BLaER1 (cell line): ENCODE results near the gene CACNG8.

Experiments used
- H3K27ac ChIP-seq: shearing (Covaris generic); formaldehyde crosslinking; 2 replicates; pipeline ENCODE4 v1.8.1; 2022
- H3K27me3 ChIP-seq: shearing (Covaris generic); formaldehyde crosslinking; 2 replicates; pipeline ENCODE4 v1.8.1; 2022
- H3K36me3 ChIP-seq: shearing (Covaris generic); formaldehyde crosslinking; 2 replicates; pipeline ENCODE4 v1.8.1; 2022
- H3K4me1 ChIP-seq: shearing (Covaris generic); formaldehyde crosslinking; 2 replicates; pipeline ENCODE4 v1.8.1; 2022
- H3K4me2 ChIP-seq: shearing (Covaris generic); formaldehyde crosslinking; 2 replicates; pipeline ENCODE4 v1.8.1; 2022
- H3K4me3 ChIP-seq: shearing (Covaris generic); formaldehyde crosslinking; 2 replicates; pipeline ENCODE4 v1.8.1; 2022
- H3K9ac ChIP-seq: shearing (Covaris generic); formaldehyde crosslinking; 2 replicates; pipeline ENCODE4 v1.8.1; 2022
- H3K9me3 ChIP-seq: shearing (Covaris generic); formaldehyde crosslinking; 2 replicates; pipeline ENCODE4 v1.8.1; 2022
- H4K20me1 ChIP-seq: shearing (Covaris generic); formaldehyde crosslinking; 2 replicates; pipeline ENCODE4 v1.8.1; 2022
- Cebpa-rat ChIP-seq: shearing (Covaris generic); IDR thresholded peaks from 2 replicates; pipeline ENCODE4 v1.8.1; 2022

CACNG8 gene

DNA sequence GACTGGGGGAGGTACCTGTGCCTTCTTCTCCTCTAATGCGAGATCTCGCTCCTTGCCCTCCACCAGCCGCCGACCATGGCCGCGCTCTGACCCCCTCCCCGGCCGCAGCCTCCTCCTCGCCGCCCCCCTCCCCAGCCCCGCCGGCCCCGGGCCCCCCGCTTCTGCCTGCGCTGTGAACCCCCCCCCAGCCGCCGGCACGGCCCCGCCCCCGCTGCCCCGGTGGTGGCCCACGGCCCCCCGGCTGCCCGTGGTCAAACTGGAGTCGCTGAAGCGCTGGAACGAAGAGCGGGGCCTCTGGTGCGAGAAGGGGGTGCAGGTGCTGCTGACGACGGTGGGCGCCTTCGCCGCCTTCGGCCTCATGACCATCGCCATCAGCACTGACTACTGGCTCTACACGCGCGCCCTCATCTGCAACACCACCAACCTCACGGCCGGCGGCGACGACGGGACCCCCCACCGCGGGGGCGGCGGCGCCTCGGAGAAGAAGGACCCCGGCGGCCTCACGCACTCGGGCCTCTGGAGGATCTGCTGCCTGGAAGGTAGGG, at the start of gene CACNG8:
Gene CACNG8 (plus strand): TSS at position 51 of the 545 bp plus-strand sequence.
- Histone ChIP-seq H3K4me3 (no peak within 1 kb of the TSS), H3K4me1 (peaks cover 34% of the 10 kb centered on the region), H3K9ac (no peak within 1 kb of the TSS), H3K27me3 (peaks cover 63% of the 10 kb centered on the region), H4K20me1 (no peaks in the 10 kb centered on the region; the same call in 1 of the 2 replicates), H3K9me3 (no peaks in the 10 kb centered on the region), H3K36me3 (no peaks in the 10 kb centered on the region), H3K4me2 (no peak within 1 kb of the TSS), H3K27ac (no peak within 1 kb of the TSS)
- TF ChIP-seq Cebpa-rat = no peak

DNA sequence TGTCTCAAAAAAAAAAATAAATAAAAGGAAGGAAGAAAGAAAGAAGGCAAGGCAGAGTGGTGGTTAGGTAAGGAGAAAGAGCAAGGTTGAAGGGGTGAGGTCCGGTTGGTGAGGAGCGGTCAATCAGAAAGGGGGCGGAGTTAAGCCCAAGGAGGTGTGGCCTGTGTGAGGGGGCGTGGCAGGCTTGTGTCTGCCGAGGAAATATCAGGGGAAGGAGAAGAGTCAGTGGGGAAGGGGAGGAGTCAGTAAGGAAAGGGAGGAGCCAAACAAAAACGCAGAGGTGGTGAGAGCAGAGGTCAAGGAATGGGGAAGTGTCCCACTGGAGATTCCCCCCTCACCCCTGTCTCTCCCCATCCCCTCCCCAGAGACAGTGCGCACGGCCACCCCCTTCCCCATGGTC, 47.7 kb upstream of the CACNG8 start:
- peaks cover 39% of the 10 kb centered on the region for H3K27me3 ChIP-seq
- TF ChIP-seq Cebpa-rat = no peak
- no peaks in the 10 kb centered on the region for H3K36me3 ChIP-seq
- no peak overlapping the region for H3K4me3 ChIP-seq
- no peak overlapping the region for H3K9ac ChIP-seq
- no peaks in the 10 kb centered on the region; the same call in 1 of the 2 replicates for H4K20me1 ChIP-seq
- no peaks in the 10 kb centered on the region for H3K4me1 ChIP-seq
- H3K27ac ChIP-seq = no peak overlapping the region
- H3K9me3 ChIP-seq = no peaks in the 10 kb centered on the region
- no peak overlapping the region for H3K4me2 ChIP-seq

DNA sequence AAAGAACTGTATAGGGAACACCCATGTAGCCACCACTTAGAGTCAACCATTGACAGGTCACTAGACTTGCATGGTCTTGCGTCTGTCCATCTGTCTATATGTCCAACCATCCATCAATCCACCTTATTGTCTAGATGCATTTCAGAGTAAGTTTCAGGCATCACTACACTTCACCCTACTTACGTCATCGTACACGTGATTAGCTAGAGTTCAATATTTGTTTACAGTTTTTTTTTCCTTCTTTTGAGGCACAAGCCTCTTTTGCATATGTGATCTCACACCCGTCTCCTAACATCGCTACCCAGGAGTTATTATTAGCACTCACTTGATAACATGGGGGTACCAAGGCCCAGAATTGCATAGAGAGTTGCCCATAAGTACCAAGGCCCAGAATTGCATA, 46.7 kb upstream of the CACNG8 start:
- Histone ChIP-seq H3K36me3 (no peaks in the 10 kb centered on the region), H3K4me3 (no peak overlapping the region)

DNA sequence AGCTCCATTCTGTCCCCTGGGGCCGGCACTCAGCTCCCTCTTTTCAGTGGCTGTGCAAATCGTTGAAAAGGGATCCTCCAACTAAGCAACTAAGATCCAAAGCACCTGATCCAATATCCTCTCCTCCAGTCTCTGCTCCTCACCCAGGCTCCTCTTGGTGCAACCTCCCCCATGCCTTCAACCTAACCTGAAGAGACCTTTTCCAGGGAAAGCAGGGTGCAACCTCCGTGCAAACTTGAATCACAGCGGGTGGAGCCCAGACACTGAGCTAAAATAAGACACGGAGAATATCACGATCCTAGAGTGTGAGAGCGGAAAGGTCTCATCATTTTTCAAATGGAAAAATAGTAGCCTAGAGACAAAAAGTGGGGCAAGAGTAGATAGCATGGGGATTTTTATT, 45.4 kb upstream of the CACNG8 start:
- Histone ChIP-seq H3K27ac (no peak overlapping the region), H3K36me3 (no peaks in the 10 kb centered on the region), H3K9me3 (peaks cover 9% of the 10 kb centered on the region; the same call in 1 of the 2 replicates), H3K4me2 (no peak overlapping the region), H4K20me1 (no peaks in the 10 kb centered on the region), H3K4me3 (no peak overlapping the region), H3K4me1 (no peaks in the 10 kb centered on the region), H3K9ac (no peak overlapping the region), H3K27me3 (peaks cover 15% of the 10 kb centered on the region)
- no peak for TF ChIP-seq Cebpa-rat

More for the DNA sequence above, 46.7 kb upstream of the CACNG8 start:
- H3K4me1 ChIP-seq = no peaks in the 10 kb centered on the region
- H3K9ac ChIP-seq = no peak overlapping the region
- no peak overlapping the region for H3K27ac ChIP-seq
- no peak overlapping the region for H3K4me2 ChIP-seq
- no peak for TF ChIP-seq Cebpa-rat
- no peaks in the 10 kb centered on the region; the same call in 1 of the 2 replicates for H4K20me1 ChIP-seq
- H3K27me3 ChIP-seq = peaks cover 28% of the 10 kb centered on the region
- no peaks in the 10 kb centered on the region for H3K9me3 ChIP-seq

DNA sequence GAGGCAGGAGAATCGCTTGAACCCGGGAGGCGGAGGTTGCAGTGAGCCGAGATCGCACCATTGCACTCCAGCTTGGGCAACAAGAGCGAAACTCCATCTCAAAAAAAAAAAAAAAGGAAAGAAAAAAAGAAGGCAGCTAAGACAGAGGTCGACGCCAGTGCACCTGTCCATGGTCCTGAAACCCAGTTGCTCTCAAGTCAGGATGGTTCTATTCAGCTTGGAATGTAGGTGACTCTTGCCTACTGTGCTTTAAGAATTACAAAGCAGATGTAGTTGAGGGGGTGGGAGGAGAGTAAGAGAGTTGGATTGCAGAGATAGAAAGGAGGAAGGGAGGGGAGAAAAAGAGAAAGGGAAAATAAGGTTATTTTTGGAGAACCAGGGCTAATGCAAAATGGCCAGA, 35.0 kb upstream of the CACNG8 start:
- Histone ChIP-seq H3K9ac (no peak overlapping the region), H4K20me1 (no peaks in the 10 kb centered on the region; the same call in 1 of the 2 replicates), H3K4me1 (no peaks in the 10 kb centered on the region), H3K9me3 (0 out of 2 replicates have a peak, but pooled peaks cover 6% of the 10 kb centered on the region), H3K36me3 (no peaks in the 10 kb centered on the region), H3K4me3 (no peak overlapping the region), H3K27ac (no peak overlapping the region), H3K4me2 (no peak overlapping the region), H3K27me3 (no peaks in the 10 kb centered on the region)
- no peak for TF ChIP-seq Cebpa-rat

DNA sequence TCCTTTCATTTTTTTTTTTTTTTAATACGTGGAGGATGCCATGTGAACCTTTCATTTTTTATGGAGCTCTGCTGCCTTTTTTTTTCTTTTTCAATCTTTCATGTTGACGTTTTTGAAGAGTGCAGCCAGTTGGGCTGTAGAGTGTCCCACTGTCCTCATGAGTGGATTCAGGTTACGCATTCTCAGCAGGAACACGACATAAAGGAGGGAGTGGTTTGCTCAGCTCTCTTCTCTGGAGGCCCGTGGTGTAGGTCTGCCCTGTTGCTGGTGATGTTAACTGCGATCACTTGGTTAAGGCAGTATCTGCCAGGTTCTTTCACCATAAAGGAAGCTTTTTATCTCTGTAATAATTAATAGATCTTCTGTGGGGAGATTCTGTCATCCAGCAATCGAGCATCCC, 26.7 kb upstream of the CACNG8 start:
- Histone ChIP-seq H3K4me2 (no peak overlapping the region), H3K27me3 (no peaks in the 10 kb centered on the region), H3K9ac (no peak overlapping the region), H4K20me1 (no peaks in the 10 kb centered on the region), H3K4me3 (no peak overlapping the region), H3K36me3 (no peaks in the 10 kb centered on the region), H3K9me3 (no peaks in the 10 kb centered on the region), H3K4me1 (no peaks in the 10 kb centered on the region), H3K27ac (no peak overlapping the region)
- no peak for TF ChIP-seq Cebpa-rat

DNA sequence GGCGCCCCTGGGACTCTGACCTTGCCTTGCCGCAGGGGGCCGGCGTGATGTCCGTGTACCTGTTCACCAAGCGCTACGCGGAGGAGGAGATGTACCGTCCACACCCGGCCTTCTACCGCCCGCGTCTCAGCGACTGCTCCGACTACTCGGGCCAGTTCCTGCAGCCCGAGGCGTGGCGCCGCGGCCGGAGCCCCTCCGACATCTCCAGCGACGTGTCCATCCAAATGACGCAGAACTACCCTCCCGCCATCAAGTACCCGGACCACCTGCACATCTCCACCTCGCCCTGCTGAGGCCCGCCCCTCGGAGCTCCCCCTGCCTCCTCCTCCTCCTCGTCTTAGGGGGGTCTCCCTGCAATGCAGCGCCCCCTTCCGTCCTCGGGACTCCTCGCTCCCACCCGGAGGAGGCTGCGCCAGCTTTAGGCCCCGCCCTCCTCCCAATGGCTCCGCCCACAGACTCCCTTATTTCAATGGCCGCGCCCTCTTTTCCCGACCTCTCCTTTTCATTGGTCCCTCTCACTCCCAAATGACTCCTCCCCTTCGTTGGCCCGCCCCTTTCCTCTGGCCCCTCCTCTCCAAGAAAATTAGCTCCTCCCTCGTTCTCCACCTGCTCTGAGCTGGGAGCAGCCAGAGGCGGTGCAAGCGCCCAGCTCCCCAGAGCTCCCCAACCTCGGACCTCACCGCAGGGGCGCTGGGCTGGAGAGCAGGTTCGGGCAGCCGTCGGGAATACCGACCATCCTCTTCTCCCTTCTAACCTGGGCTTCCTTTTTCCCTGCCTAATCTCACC, 20.5 kb upstream of the CACNG8 start:
- H3K9ac ChIP-seq = no peak overlapping the region
- H3K9me3 ChIP-seq = peaks cover 11% of the 10 kb centered on the region
- H3K4me1 ChIP-seq = no peaks in the 10 kb centered on the region
- no peak overlapping the region for H3K27ac ChIP-seq
- no peak for TF ChIP-seq Cebpa-rat
- no peak overlapping the region for H3K4me3 ChIP-seq
- no peak overlapping the region for H3K4me2 ChIP-seq
- H4K20me1 ChIP-seq = no peaks in the 10 kb centered on the region
- H3K36me3 ChIP-seq = no peaks in the 10 kb centered on the region
- H3K27me3 ChIP-seq = no peaks in the 10 kb centered on the region

DNA sequence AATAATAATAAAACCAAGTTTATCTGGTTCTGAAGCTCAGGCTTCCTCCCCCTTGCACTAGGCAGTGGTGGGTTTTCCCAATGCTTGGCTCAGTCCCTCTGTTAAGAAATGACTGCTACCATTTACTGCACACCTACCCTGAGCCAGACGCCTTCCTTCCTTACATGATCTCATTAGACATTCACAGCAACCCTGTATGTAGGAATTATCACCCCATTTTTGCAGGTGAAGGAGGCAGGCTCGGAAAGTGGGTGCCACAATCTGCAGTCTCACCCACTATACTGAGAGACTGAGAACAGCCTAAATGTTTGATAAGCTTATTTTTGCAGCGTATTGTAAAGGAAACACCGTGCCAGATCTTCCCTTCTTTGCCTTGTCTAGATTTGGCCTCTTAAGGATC, 18.3 kb upstream of the CACNG8 start:
- TF ChIP-seq Cebpa-rat = no peak
- H3K27ac ChIP-seq = no peak overlapping the region
- no peaks in the 10 kb centered on the region for H3K36me3 ChIP-seq
- H4K20me1 ChIP-seq = no peaks in the 10 kb centered on the region
- H3K9ac ChIP-seq = no peak overlapping the region
- H3K4me1 ChIP-seq = no peaks in the 10 kb centered on the region
- H3K9me3 ChIP-seq = peaks cover 11% of the 10 kb centered on the region
- no peak overlapping the region for H3K4me2 ChIP-seq
- no peak overlapping the region for H3K4me3 ChIP-seq
- no peaks in the 10 kb centered on the region for H3K27me3 ChIP-seq

DNA sequence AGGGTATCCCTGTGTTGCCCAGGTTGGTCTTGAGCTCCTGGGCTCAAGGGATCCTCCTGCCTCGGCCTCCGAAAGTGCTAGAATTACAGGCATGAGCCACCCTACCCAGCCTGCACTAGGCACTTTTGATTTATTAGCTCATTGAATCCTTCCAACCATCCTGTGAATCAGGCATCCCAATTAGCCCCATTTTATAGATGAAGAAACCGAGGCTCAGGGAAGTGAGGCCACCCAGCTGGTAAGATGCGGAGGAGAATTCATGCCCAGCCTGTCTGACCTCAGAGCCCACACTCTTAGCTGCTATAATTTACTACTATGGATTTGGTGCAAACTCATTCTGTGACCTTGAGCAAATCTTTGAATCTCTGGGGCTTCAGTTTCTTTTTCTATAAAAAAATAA, 17.8 kb upstream of the CACNG8 start:
- H3K4me3 ChIP-seq = no peak overlapping the region
- H4K20me1 ChIP-seq = no peaks in the 10 kb centered on the region
- H3K9ac ChIP-seq = no peak overlapping the region
- no peaks in the 10 kb centered on the region for H3K27me3 ChIP-seq
- H3K4me2 ChIP-seq = no peak overlapping the region
- no peaks in the 10 kb centered on the region for H3K36me3 ChIP-seq
- peaks cover 11% of the 10 kb centered on the region for H3K9me3 ChIP-seq
- no peaks in the 10 kb centered on the region for H3K4me1 ChIP-seq
- H3K27ac ChIP-seq = no peak overlapping the region
- no peak for TF ChIP-seq Cebpa-rat

DNA sequence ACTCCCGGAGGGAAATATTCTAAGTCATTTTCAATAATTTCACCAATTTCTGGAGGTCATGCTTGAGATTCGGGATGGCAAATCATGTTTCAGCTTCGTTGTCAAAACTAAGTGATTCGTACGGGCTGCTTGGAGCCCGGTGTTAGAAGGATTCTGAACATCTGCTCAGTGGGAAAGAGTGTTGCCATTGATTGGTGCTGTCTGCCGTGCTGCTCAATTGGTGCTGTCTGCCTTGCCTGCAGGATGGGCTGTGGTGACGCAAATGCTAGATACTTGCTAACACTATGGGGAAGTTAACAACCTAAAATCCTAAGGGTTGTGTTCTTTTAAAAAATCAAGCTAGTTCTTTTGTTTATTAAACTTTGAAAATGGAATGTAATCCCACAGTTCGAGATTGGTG, 17.3 kb upstream of the CACNG8 start:
- H3K9me3 ChIP-seq = peaks cover 11% of the 10 kb centered on the region
- no peak overlapping the region for H3K27ac ChIP-seq
- H3K36me3 ChIP-seq = no peaks in the 10 kb centered on the region
- no peak overlapping the region for H3K9ac ChIP-seq
- H3K4me3 ChIP-seq = no peak overlapping the region
- no peak for TF ChIP-seq Cebpa-rat
- no peaks in the 10 kb centered on the region for H3K4me1 ChIP-seq
- no peaks in the 10 kb centered on the region for H4K20me1 ChIP-seq
- H3K27me3 ChIP-seq = no peaks in the 10 kb centered on the region
- no peak overlapping the region for H3K4me2 ChIP-seq
